Measurements from ENCODE around the gene PTPRN2.
"Not testable (repeated sequence)": the region's sequence is repeated elsewhere in the genome, so short reads cannot be mapped to it uniquely, and the experiment has no call there.

PTPRN2 gene

GRCh38 chr7:158508802-158509385 is 78.7 kb downstream of the PTPRN2 start:
- TF ChIP-seq FOXM1 (IDR thresholded peaks at IDR 0.05; ENCODE audit: borderline replicate concordance) (no peak), SP1 (IDR thresholded peaks at IDR 0.05) (no peak), FOXK2 (IDR thresholded peaks at IDR 0.05) (no peak), ZNF384 (IDR thresholded peaks at IDR 0.05) (no peak), L3MBTL2 (conservative IDR thresholded peaks at IDR 0.05) (no peak), FOXA1 (IDR thresholded peaks at IDR 0.05) (no peak), SUZ12 (IDR thresholded peaks at IDR 0.05) (no peak)
- POLR2A ChIA-PET: no interaction called here
- CTCF ChIA-PET: no interaction called here
- no peak for DNase-seq (ENCODE audit: extremely low spot score)

GRCh38 chr7:158508321-158508720 is 79.3 kb downstream of the PTPRN2 start:
- CTCF ChIA-PET; DNase-seq (ENCODE audit: extremely low spot score); POLR2A ChIA-PET: not testable (repeated sequence)

- ChIA-PET CTCF (no interaction called here), POLR2A (no interaction called here)
- TF ChIP-seq ELF4 (IDR thresholded peaks at IDR 0.05) (no peak), FOXA1 (IDR thresholded peaks at IDR 0.05) (no peak), NFRKB (IDR thresholded peaks at IDR 0.05) (no peak), ZNF384 (IDR thresholded peaks at IDR 0.05) (no peak), TARDBP (IDR thresholded peaks at IDR 0.05) (no peak), PKNOX1 (IDR thresholded peaks at IDR 0.05) (no peak)
- no peak for DNase-seq (ENCODE audit: extremely low spot score)
Observed at GRCh38 chr7:158507917-158508316, 79.7 kb downstream of the PTPRN2 start.

- CTCF ChIA-PET; DNase-seq (ENCODE audit: extremely low spot score); POLR2A ChIA-PET: not testable (repeated sequence)
Observed at GRCh38 chr7:158507175-158507574, 80.4 kb downstream of the PTPRN2 start.

GRCh38 chr7:158506626-158507025 is 81.0 kb downstream of the PTPRN2 start:
- CTCF ChIA-PET: no interaction called here
- no peak for TF ChIP-seq SUZ12 (IDR thresholded peaks at IDR 0.05)
- TF ChIP-seq SP1 (IDR thresholded peaks at IDR 0.05): no peak
- TF ChIP-seq CTBP1 (IDR thresholded peaks at IDR 0.05; ENCODE audit: borderline replicate concordance): no peak
- no peak for TF ChIP-seq BHLHE40 (IDR thresholded peaks at IDR 0.05; ENCODE audit: borderline replicate concordance)
- TF ChIP-seq FOXM1 (IDR thresholded peaks at IDR 0.05; ENCODE audit: borderline replicate concordance): no peak
- no peak for TF ChIP-seq ZNF384 (IDR thresholded peaks at IDR 0.05)
- DNase-seq (ENCODE audit: extremely low spot score): no peak
- POLR2A ChIA-PET: no interaction called here

- ChIA-PET POLR2A (no interaction called here), CTCF (no interaction called here)
- TF ChIP-seq BHLHE40 (IDR thresholded peaks at IDR 0.05; ENCODE audit: borderline replicate concordance) (no peak), SP1 (IDR thresholded peaks at IDR 0.05) (no peak), SUZ12 (IDR thresholded peaks at IDR 0.05) (no peak), ELF4 (IDR thresholded peaks at IDR 0.05) (no peak)
- no peak for DNase-seq (ENCODE audit: extremely low spot score)
Observed at GRCh38 chr7:158505683-158506082, 81.9 kb downstream of the PTPRN2 start.

- POLR2A ChIA-PET: no interaction called here
- DNase-seq (ENCODE audit: extremely low spot score): no peak
- CTCF ChIA-PET: no interaction called here
- TF ChIP-seq SP1 (IDR thresholded peaks at IDR 0.05): no peak
- TF ChIP-seq L3MBTL2 (conservative IDR thresholded peaks at IDR 0.05): no peak
- TF ChIP-seq TARDBP (IDR thresholded peaks at IDR 0.05): no peak
- TF ChIP-seq ARNT (IDR thresholded peaks at IDR 0.05): no peak
- no peak for TF ChIP-seq PKNOX1 (IDR thresholded peaks at IDR 0.05)
- no peak for TF ChIP-seq CTBP1 (IDR thresholded peaks at IDR 0.05; ENCODE audit: borderline replicate concordance)
- TF ChIP-seq FOXK2 (IDR thresholded peaks at IDR 0.05): no peak
Observed at GRCh38 chr7:158502068-158502750, 85.4 kb downstream of the PTPRN2 start.

- no peak for DNase-seq (ENCODE audit: extremely low spot score)
- CTCF ChIA-PET: no interaction called here
Observed at GRCh38 chr7:158501393-158502067, 86.1 kb downstream of the PTPRN2 start.

More at GRCh38 chr7:158501393-158502067, 86.1 kb downstream of the PTPRN2 start:
- TF ChIP-seq L3MBTL2 (conservative IDR thresholded peaks at IDR 0.05) (no peak), SUZ12 (IDR thresholded peaks at IDR 0.05) (no peak), ARNT (IDR thresholded peaks at IDR 0.05) (no peak), FOXM1 (IDR thresholded peaks at IDR 0.05; ENCODE audit: borderline replicate concordance) (no peak), TARDBP (IDR thresholded peaks at IDR 0.05) (no peak), FOXK2 (IDR thresholded peaks at IDR 0.05) (no peak), HDGF (IDR thresholded peaks at IDR 0.05; ENCODE audit: borderline replicate concordance) (no peak), FOXA1 (IDR thresholded peaks at IDR 0.05) (no peak), PKNOX1 (IDR thresholded peaks at IDR 0.05) (no peak), LEF1 (IDR thresholded peaks at IDR 0.05; ENCODE audit: borderline replicate concordance) (no peak), CTBP1 (IDR thresholded peaks at IDR 0.05; ENCODE audit: borderline replicate concordance) (no peak), NFRKB (IDR thresholded peaks at IDR 0.05) (no peak), ELF4 (IDR thresholded peaks at IDR 0.05) (no peak), ZNF384 (IDR thresholded peaks at IDR 0.05) (no peak), SP1 (IDR thresholded peaks at IDR 0.05) (no peak), BHLHE40 (IDR thresholded peaks at IDR 0.05; ENCODE audit: borderline replicate concordance) (no peak)
- POLR2A ChIA-PET: no interaction called here
